D721Med (cell line): ENCODE results near the gene C10orf90.

Experiments used
- DNase-seq: peaks from one replicate; pipeline ENCODE4 v3.0.0; 2011; ENCODE audit warnings: low spot score; ENCODE audit not compliant: insufficient read length
- FAIRE-seq: peaks from 2 replicates; lab custom pipeline; 2011; peaks lifted over from hg19 to GRCh38; lab: Jason Lieb, UNC
- CTCF ChIP-seq: IDR thresholded peaks from 2 replicates; pipeline ENCODE4 v1.5.1; 2012; ENCODE audit warnings: mild to moderate bottlenecking, control low read depth; ENCODE audit not compliant: insufficient read depth; ENCODE audit errors: missing control alignments

The C10orf90 gene

GRCh38 chr10:126654579-126654978 is 15.9 kb downstream of the C10orf90 start:
- DNase-seq (no peak), FAIRE-seq (no peak)
- no peak for TF ChIP-seq CTCF

GRCh38 chr10:126651467-126651866 is 19.0 kb downstream of the C10orf90 start:
- no peak for DNase-seq
- no peak for TF ChIP-seq CTCF
- FAIRE-seq: no peak

GRCh38 chr10:126650161-126650560 is 20.3 kb downstream of the C10orf90 start:
- no peak for TF ChIP-seq CTCF
- no peak for DNase-seq
- no peak for FAIRE-seq

- FAIRE-seq (no peak), DNase-seq (no peak)
- TF ChIP-seq CTCF: no peak
These were observed 23.4 kb downstream of the C10orf90 start for GRCh38 chr10:126647116-126647515.

- no peak for TF ChIP-seq CTCF
- FAIRE-seq (no peak), DNase-seq (no peak)
These were observed 24.4 kb downstream of the C10orf90 start for GRCh38 chr10:126646110-126646509.

GRCh38 chr10:126640401-126640800 is 30.1 kb downstream of the C10orf90 start:
- FAIRE-seq: no peak
- no peak for DNase-seq
- no peak for TF ChIP-seq CTCF

- DNase-seq (no peak), FAIRE-seq (no peak)
- no peak for TF ChIP-seq CTCF
These were observed 31.4 kb downstream of the C10orf90 start for GRCh38 chr10:126639084-126639483.
